GM18505 (cell line): ENCODE data around the gene OAT.
A peak's percentile ranks its signal among the peaks of the same experiment; 100 is the strongest.

Experiments
- ATAC-seq: cut with Tn5 transposase; IDR thresholded peaks from one replicate; pipeline ENCODE4 v1.9.1; 2021; ENCODE audit not compliant: unreplicated experiment
- POLR2A ChIP-seq: IDR thresholded peaks from 4 replicates; pipeline ENCODE4 v1.6.1; 2011; ENCODE audit warnings: borderline replicate concordance; ENCODE audit not compliant: insufficient read depth, insufficient read length; ENCODE audit errors: extremely low read depth

The OAT gene

DNA sequence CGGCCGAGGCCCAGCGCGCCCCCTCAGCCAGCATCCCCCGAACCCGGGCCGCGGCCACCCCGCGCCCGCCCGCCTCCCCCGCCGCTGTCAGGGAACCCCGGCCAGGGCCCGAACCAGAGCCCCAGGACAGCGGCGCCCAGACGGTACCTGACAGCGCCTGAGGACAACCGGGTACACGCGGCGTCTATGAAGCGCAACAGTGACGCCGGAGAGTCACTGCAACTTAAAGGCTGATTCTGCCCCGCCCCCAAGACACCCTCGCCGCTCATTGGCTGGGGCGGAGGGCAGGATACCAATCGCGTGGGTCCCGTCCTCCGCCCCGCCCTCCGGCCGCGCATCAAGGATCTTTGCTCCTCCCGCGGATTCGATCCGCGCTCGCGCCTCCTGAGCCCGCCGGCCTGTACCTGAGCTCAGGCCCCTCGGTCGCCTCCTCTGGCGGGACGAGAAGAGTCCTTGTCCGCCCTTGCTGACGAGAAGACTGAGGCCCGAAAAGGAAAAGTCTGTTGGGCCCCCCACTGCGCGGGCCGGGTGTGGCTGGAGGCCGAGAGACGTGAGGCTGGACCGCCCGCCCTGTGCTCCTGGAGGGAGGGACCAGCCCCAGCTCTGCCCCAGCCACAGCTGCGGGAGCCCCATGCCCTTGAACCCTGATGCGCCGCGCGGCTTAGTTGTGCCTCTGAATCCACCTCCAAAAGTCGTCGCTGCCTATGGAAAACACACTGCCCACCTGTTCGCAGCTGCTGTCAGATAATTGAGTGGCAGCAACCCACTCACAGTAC, at the start of gene OAT:
Gene OAT (minus strand): TSS at position 198 of the 776 bp plus-strand sequence. CDS start 6,752 bp downstream, outside the sequence.
- peak; percentile 67 for TF ChIP-seq POLR2A
- peak; percentile 92 for ATAC-seq

GRCh38 chr10:124467165-124467564, 48.4 kb upstream of the OAT start:
- no peak for TF ChIP-seq POLR2A
- ATAC-seq = no peak

DNA sequence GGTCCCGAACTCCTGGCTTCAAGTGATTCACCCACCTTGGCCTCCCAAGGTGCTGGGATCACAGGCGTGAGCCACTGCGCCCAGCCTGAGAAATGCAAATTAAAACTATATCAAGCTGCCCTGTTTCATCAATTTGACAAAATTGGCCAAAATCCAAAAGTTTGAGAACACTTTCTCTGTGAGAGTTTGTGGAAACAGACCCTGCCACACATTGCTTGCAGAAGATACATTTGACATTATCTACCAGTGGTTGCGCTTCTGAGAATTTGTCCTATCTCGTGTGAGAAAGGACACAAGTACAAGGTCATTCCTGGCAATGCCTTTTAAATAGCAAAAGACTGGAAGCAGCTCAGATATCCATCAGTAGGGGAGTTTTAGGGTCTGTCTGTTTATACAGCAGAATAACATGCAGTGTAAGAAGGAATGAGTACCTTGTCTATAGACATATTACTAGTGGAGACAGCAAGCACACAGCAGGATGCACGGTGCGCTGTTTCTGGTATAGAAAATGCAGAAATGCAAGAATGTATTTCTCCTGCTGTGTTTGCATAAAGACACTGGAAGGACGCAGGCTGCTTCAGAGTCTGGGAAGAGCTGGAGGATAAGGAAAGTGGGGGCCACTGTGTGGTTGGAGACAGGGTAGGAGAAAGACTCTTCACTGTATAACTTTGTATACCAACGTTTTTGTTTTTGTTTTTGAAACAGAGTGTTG, 47.2 kb upstream of the OAT start:
- TF ChIP-seq POLR2A = no peak
- ATAC-seq = no peak

- TF ChIP-seq POLR2A = no peak
- no peak for ATAC-seq
Observed at GRCh38 chr10:124465003-124465776, 46.5 kb upstream of the OAT start.

DNA sequence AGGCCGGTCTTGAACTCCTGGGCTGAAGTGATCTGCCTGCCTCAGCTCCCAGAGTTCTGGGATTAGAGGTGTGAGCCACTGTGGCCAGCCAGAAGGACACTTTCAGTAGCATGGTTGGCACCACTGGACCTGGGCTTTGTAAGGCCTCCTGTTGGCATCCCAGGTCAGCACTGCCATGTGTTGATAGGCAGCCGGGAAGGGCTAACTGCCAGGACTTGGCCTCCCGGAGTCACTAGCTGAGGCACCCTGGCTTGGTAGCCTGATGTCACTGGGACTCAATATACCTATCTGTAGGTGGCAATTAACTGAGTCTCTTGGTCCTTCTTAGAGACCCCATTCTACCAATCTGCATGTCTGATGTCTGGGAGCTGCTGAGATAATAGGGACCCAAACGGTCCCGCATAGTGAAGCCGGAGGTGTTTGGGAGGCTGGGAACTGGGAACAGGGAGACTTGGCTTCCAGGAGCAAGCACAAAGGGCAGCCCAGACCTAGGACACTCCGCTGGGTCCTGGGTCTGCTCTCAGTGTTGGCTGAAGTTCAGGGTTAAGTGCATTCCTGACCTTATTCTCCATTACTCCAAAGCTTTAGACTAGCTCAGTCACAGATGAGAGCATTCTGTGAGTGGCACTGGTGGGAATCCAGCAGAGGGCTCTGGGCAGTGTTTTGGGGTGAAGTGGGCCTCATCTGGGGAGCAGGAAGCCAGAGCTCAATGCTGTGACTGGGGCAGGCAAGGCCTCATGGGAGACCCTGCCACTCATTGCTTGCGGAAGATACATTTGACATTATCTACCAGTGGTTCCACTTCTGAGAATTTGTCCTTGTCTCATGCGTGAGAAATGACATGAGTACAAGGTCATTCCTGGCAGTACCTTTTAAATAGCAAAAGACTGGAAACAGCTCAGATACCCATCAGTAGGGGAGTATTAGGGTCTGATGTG, 45.6 kb upstream of the OAT start:
- no peak for TF ChIP-seq POLR2A
- ATAC-seq = no peak

- no peak for TF ChIP-seq POLR2A
- no peak for ATAC-seq
Observed at GRCh38 chr10:124462348-124462695, 43.6 kb upstream of the OAT start.

- peak; percentile 41 for TF ChIP-seq POLR2A
- ATAC-seq = peak; percentile 97
Observed at GRCh38 chr10:124461642-124462347, 43.1 kb upstream of the OAT start, which contains the start of gene LHPP. Gene LHPP (plus strand): TSS chr10:124461823. CDS start chr10:124461863, 40 bp downstream.

DNA sequence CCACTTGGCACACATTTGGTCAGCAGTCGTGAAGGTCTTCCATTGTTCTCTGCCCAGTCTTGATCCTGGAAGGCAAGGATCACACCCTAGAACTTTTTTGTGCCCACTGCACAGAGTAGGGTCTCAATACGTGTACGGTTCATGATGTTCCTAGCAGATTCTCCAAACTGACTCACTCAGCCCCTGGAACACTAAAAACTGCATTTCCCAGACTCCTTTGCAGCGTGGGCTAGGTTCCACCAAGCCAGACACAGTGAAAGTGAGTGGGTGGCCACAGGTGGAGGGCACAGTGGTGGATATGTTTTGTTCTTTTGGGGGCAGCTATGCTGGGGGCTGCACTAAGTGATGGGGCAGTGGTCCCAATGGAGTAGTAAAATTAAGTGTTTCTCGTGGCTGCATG, 41.4 kb upstream of the OAT start:
- TF ChIP-seq POLR2A = no peak
- ATAC-seq = no peak

DNA sequence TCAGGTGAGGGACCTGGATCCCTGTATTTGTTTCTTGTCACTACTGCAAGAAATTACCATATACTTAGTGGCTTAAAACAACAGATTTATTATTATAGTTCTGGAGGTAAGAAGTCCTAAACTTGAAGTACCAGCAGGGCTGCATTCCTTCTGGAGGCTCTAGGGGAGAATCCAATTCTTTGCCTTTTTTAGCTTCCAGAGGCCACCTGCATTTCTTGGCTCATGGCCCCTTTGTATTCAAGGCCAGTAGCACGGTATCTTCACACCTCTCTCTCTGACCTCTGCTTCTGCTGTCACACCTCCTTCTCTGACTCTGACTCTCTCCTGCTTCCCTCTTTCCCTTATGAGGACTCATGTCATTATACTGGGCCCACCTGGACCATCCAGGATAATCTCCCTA, 40.7 kb upstream of the OAT start:
- TF ChIP-seq POLR2A = no peak
- ATAC-seq = no peak

DNA sequence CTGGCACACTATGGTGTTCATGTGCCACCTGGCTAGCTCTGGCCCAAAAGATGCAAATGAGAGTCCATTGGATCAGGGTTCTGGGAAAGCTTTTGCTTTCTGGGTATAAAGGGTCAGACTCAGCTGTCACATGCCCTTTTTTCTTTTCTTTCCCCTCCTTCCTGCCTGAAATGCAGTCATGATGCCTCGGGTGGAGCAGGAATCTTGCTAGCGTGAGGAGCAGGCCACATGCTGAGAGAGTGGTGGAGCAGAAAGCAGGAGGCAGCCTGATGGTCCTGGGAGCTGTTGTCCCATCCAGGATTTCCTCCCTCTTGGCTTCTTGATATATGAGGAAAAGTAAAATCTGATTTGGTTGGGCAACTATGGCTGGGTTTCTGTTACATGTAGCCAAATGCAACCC, 40.2 kb upstream of the OAT start:
- ATAC-seq = no peak
- no peak for TF ChIP-seq POLR2A

DNA sequence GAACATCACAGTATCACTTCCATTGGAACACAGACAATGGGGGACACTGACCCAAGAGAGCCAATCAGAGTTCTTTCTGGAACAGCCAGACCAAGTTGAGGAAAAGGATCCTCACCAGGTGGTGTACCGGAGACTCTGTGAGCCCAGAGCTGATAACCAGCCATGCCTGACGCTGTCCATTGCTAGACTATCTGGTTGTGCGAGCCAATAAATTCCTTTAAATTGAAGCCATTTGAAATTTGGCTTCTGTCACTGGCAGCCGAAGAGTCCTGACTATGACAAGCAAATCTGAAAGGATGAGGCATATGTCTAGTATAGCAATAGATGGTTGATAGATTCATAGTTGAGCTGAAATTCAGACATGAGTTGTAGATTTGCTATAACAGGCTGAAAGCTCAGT, 39.8 kb upstream of the OAT start:
- TF ChIP-seq POLR2A = no peak
- ATAC-seq = no peak

GRCh38 chr10:124455441-124455840, 36.7 kb upstream of the OAT start:
- no peak for TF ChIP-seq POLR2A
- no peak for ATAC-seq
